Loucy (cell line): ENCODE results near the gene CSHL1.

ENCODE experiments used
- CTCF ChIP-seq: fragments of 200-600 bp; sonication (generic); conservative IDR thresholded peaks from 2 replicates; pipeline ENCODE4 v1.5.1; 2014; ENCODE audit warnings: mild to moderate bottlenecking, antibody characterized with exemption, low read length
- EZH2phosphoT487 ChIP-seq: fragments of 200-600 bp; IDR thresholded peaks from 2 replicates; pipeline ENCODE4 v1.6.1; 2018; ENCODE audit warnings: antibody characterized with exemption, mild to moderate bottlenecking, moderate library complexity, borderline replicate concordance

GRCh38 chr17:63954402-63955063 lies 43.5 kb upstream of the CSHL1 start:
- TF ChIP-seq EZH2phosphoT487 (no peak), CTCF (peak; percentile 28)
